Measurements from ENCODE around the gene FAM110D. TPM values are rescaled to one million over a fixed set of nuclear protein-coding genes. Genes with fewer than 3 reads are reported as not detected.

Gene FAM110D
- total and polyA plus RNA-seq, 2 of the 8 experiments (the other 6 are each of a cell fraction or from before 2014, with no cell fraction given): 0.21 to 0.48 TPM

- no peak for TF ChIP-seq ZNF274 (IDR thresholded peaks at IDR 0.05; ENCODE audit: borderline replicate concordance, extremely low read depth, low read length)
- TF ChIP-seq POLR2A (IDR thresholded peaks at IDR 0.05; ENCODE audit: control extremely low read depth in 1 of 2, low read depth in 2 of 2, low read length in 2 of 2): no peak
- TF ChIP-seq MAFK (IDR thresholded peaks at IDR 0.05; ENCODE audit: low read depth, low read length): no peak
- TF ChIP-seq ATF2 (IDR thresholded peaks at IDR 0.05; ENCODE audit: low read length): no peak
- TF ChIP-seq SAP30 (IDR thresholded peaks at IDR 0.05; ENCODE audit: insufficient read depth, insufficient replicate concordance, low read length): no peak
- TF ChIP-seq RAD21 (IDR thresholded peaks at IDR 0.05 in 1 of 2, conservative IDR thresholded peaks at IDR 0.05 in 1 of 2; ENCODE audit: low read depth in 2 of 2, low read length in 2 of 2): peak in 1 of 2 experiments; percentile 48; a peak in 2 of 4 replicates
- peak; percentile 42; the same call in 1 of the 2 replicates for TF ChIP-seq SUZ12 (IDR thresholded peaks at IDR 0.05; ENCODE audit: low read length)
- TF ChIP-seq RBBP5 (IDR thresholded peaks at IDR 0.05; ENCODE audit: borderline replicate concordance, low read depth, low read length): no peak; the same call in 1 of the 2 replicates
- TF ChIP-seq HDAC6 (IDR thresholded peaks at IDR 0.05; ENCODE audit: low read depth, low read length): no peak
- TF ChIP-seq RXRA (IDR thresholded peaks at IDR 0.05; ENCODE audit: insufficient read depth, low read depth, low read length): no peak
- TF ChIP-seq HDAC2 (IDR thresholded peaks at IDR 0.05; ENCODE audit: borderline replicate concordance in 1 of 2, low read depth in 2 of 2, low read length in 2 of 2): peak in 1 of 2 experiments; percentile 31; a peak in 1 of 4 replicates
- TF ChIP-seq PHF8 (conservative IDR thresholded peaks at IDR 0.05; ENCODE audit: low read depth, low read length): peak; percentile 56
Measured at GRCh38 chr1:26164036-26164860, 5.4 kb downstream of the FAM110D start (continued).
